ENCODE measurements around the gene SHCBP1L.

GRCh38 chr1:182905321-182905720, 47.6 kb downstream of the SHCBP1L start:
- TF ChIP-seq CTCF (conservative IDR thresholded peaks at IDR 0.05; ENCODE audit: low read length) (no peak), EZH2phosphoT487 (IDR thresholded peaks at IDR 0.05; ENCODE audit: borderline replicate concordance, low read depth, low read length) (no peak)
